Esophagus muscularis mucosa (tissue), 4 donors: ENCODE data around the gene DTD1. TPM values are rescaled to one million over a fixed set of nuclear protein-coding genes. Genes with fewer than 3 reads are reported as not detected.

Experiments used
- DNase-seq: peaks from one replicate; pipeline ENCODE4 v3.0.0-alpha.2; 2017; ENCODE audit errors: extremely low spot score
- H3K27ac ChIP-seq, 4 donors: fragments of 200-600 bp; sonication (generic); replicated peaks in 1 of 4; 1 replicate in 3 of 4; 2 replicates in 1 of 4; pipeline ENCODE4 v1.5.1; 2016 to 2019; ENCODE audit warnings: mild to moderate bottlenecking in 1 of 4
- H3K27me3 ChIP-seq, 4 donors: fragments of 200-600 bp; sonication (generic); one replicate each; pipeline versions ENCODE4 v1.5.1 to v1.6.0; 2016 to 2019
- H3K36me3 ChIP-seq, 4 donors: fragments of 200-600 bp; sonication (generic); one replicate each; pipeline ENCODE4 v1.5.1; 2016 to 2019
- H3K4me1 ChIP-seq, 4 donors: fragments of 200-600 bp; sonication (generic); one replicate each; pipeline ENCODE4 v1.5.1; 2016 to 2019
- H3K4me3 ChIP-seq, 4 donors: fragments of 200-600 bp; sonication (generic); 1 replicate in 2 of 4; 2 replicates in 2 of 4; pipeline ENCODE4 v1.5.1; 2016 to 2019; ENCODE audit warnings: mild to moderate bottlenecking in 4 of 4, moderate library complexity in 1 of 4
- H3K9me3 ChIP-seq, 4 donors: fragments of 200-600 bp; sonication (generic); 1 replicate in 3 of 4; 2 replicates in 1 of 4; pipeline ENCODE4 v1.5.1; 2016 to 2019
- CTCF ChIP-seq, 3 experiments: fragments of 200-600 bp in 2 of 3; fragments of 450-650 bp in 1 of 3; sonication (generic) in 2 of 3; IDR thresholded peaks; one replicate each; pipeline ENCODE4 v1.5.1; 2017 to 2019; ENCODE audit warnings: antibody characterized with exemption in 3 of 3, mild to moderate bottlenecking in 2 of 3, moderate library complexity in 1 of 3
- EP300 ChIP-seq: sonication (generic); formaldehyde crosslinking; IDR thresholded peaks from one replicate; pipeline ENCODE4 v1.6.1; 2017; ENCODE audit warnings: antibody characterized with exemption
- POLR2A ChIP-seq: fragments of 450-650 bp; IDR thresholded peaks from one replicate; pipeline ENCODE4 v1.6.1; 2017; ENCODE audit warnings: antibody characterized with exemption, moderate library complexity, mild to moderate bottlenecking, low read depth
- POLR2AphosphoS5 ChIP-seq, 2 donors: sonication (generic); formaldehyde crosslinking; IDR thresholded peaks; one replicate each; pipeline ENCODE4 v1.6.1; 2017; ENCODE audit warnings: antibody characterized with exemption in 2 of 2
- WGBS: methylation state at CpG from one replicate; pipeline ENCODE4 v1.1.5; 2018; 5-methylcytosine and 5-hydroxymethylcytosine counted together
- intact Hi-C: fragments of 100-400 bp; cut with DNase I; formaldehyde crosslinking; loops from one replicate; pipeline ENCODE4 v1.15.1; 2023
- small RNA-seq, 3 donors: library from RNA; depleted of rRNA; stranded (forward); fragments of <200 nt; gene quantifications; one replicate each; pipeline ENCODE3, GENCODE V24; 2016
- total RNA-seq, 4 donors: library from RNA; depleted of rRNA; stranded (reverse); fragments of >200 nt; gene quantifications; one replicate each; pipeline versions ENCODE4 v1.1.0 to v1.2.1, GENCODE V29; 2016

DTD1 gene
- total RNA-seq, 4 donors from 2014 or later: 15.1 to 20.0 (median 17.5) TPM

GRCh38 chr20:18811904-18812303, 224.1 kb downstream of the DTD1 start:
- no peak for DNase-seq
- WGBS: 97% methylated on average over 3 of the region's 3 CpGs
- Histone ChIP-seq H3K9me3 (no peaks in the 10 kb centered on the region), H3K4me1 (no peaks in the 10 kb centered on the region), H3K4me3 (no peak overlapping the region), H3K36me3 (no peaks in the 10 kb centered on the region), H3K27me3 (no peaks in the 10 kb centered on the region), H3K27ac (no peak overlapping the region)
- no peak for TF ChIP-seq CTCF (IDR thresholded peaks at IDR 0.05)
- TF ChIP-seq POLR2AphosphoS5 (IDR thresholded peaks at IDR 0.05): no peak
- no peak for TF ChIP-seq EP300
- no peak for TF ChIP-seq POLR2A
- intact Hi-C loops: no loop called here

GRCh38 chr20:18813483-18813882, 225.6 kb downstream of the DTD1 start, which contains the start of gene SCP2D1:
TSS of gene SCP2D1 (plus strand) at chr20:18813783. CDS start at chr20:18813816, 33 bp downstream.
- Histone ChIP-seq H3K4me1 (no peaks in the 10 kb centered on the region), H3K4me3 (no peak within 1 kb of the TSS), H3K27me3 (no peaks in the 10 kb centered on the region), H3K36me3 (no peaks in the 10 kb centered on the region), H3K27ac (no peak within 1 kb of the TSS), H3K9me3 (no peaks in the 10 kb centered on the region)
- TF ChIP-seq EP300: no peak
- intact Hi-C loops: no loop called here
- DNase-seq: no peak
- WGBS: 79% methylated on average over 2 of the region's 3 CpGs

DNA sequence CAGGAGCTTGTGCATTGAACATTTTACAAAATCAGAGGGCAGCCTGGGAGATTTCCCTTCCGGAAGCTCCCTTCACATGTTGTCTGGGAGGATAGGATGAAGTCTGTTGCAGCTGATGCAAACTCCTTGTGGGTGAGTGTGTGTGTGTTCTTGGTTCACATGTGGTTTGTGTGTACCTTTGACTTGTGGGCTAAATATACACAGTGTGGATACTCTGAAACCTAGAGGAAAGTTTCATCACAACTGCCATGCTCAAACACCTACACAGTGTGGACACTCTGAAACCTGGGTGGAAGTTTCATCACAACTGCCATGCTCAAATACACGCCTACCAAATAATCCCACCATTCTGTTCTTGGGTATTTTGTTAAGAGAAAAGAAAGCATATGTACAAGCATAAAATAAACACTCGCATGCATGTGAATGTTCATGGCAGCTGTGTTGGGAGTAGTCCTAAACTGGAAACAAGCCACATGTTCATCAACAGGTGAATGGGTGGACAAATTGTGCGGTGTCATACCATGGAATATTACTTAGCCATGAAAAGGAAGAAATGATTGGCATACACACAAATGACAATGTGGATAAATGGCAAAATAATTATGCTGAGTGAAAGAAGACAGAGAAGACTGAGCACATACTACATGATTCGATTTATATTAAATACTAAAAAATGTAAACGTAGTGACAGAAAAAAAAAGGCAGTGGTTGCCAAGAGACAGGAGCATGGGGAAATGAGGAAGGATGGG, 227.5 kb downstream of the DTD1 start:
- H3K9me3 ChIP-seq: peaks cover 0 to 9% (median 3%) of the 10 kb centered on the region in 4 donors
- 89% methylated on average over 6 of the region's 6 CpGs for WGBS
- no peaks in the 10 kb centered on the region for H3K36me3 ChIP-seq
- no peak overlapping the region for H3K27ac ChIP-seq
- no peak overlapping the region for H3K4me3 ChIP-seq
- no peaks in the 10 kb centered on the region for H3K4me1 ChIP-seq
- no peaks in the 10 kb centered on the region for H3K27me3 ChIP-seq
- no peak for TF ChIP-seq EP300
- TF ChIP-seq CTCF (IDR thresholded peaks at IDR 0.05): no peak
- no peak for TF ChIP-seq POLR2AphosphoS5 (IDR thresholded peaks at IDR 0.05)
- no peak for TF ChIP-seq POLR2A
- no peak for DNase-seq
- intact Hi-C loops: no loop called here

Small RNA genes within 50 kb of the gene (small RNA-seq; reads per million reads assigned to genes)
- 0 reads per million in 3 donors for gene RN7SL638P
- 0 reads per million in 3 donors for gene RNU6ATAC34P

Other genes starting within 250 kb of the DTD1 start
- gene DZANK1, start 121.0 kb upstream of the DTD1 start, total RNA-seq: 1 to 10 TPM; 1.3 to 2.1 (median 1.4) TPM
- 10 to 100 TPM in 2 of 4 donors, 1 to 10 TPM in 2; 9.1 to 13.3 (median 11.0) TPM for gene POLR3F, start 120.7 kb upstream of the DTD1 start, total RNA-seq
- 10 to 100 TPM; 13.7 to 16.7 (median 15.3) TPM for gene RBBP9, start 90.8 kb upstream of the DTD1 start, total RNA-seq
- gene SEC23B, start 80.1 kb upstream of the DTD1 start, total RNA-seq: 10 to 100 TPM; 14.1 to 21.0 (median 18.7) TPM
- 100 to 1,000 TPM in 2 of 4 donors, 10 to 100 TPM in 2; 74.4 to 165 (median 121) TPM for gene SMIM26, start 20.6 kb upstream of the DTD1 start, total RNA-seq
- not detected for gene SCP2D1, start 225.7 kb downstream of the DTD1 start, total RNA-seq